H54 (cell line): ENCODE data around the gene PBRM1.
"Not testable (repeated sequence)": the region's sequence is repeated elsewhere in the genome, so short reads cannot be mapped to it uniquely, and the experiment has no call there.

Experiments
- DNase-seq: peaks from one replicate; pipeline ENCODE4 v3.0.0; 2011; ENCODE audit warnings: low spot score, mixed read lengths; ENCODE audit not compliant: insufficient read length
- FAIRE-seq: peaks from 3 replicates; lab custom pipeline; 2011; peaks lifted over from hg19 to GRCh38; lab: Jason Lieb, UNC
- POLR2A ChIP-seq: IDR thresholded peaks from 2 replicates; pipeline ENCODE4 v1.6.1; 2011; ENCODE audit warnings: low read depth, mild to moderate bottlenecking, low read length

The PBRM1 gene

DNA sequence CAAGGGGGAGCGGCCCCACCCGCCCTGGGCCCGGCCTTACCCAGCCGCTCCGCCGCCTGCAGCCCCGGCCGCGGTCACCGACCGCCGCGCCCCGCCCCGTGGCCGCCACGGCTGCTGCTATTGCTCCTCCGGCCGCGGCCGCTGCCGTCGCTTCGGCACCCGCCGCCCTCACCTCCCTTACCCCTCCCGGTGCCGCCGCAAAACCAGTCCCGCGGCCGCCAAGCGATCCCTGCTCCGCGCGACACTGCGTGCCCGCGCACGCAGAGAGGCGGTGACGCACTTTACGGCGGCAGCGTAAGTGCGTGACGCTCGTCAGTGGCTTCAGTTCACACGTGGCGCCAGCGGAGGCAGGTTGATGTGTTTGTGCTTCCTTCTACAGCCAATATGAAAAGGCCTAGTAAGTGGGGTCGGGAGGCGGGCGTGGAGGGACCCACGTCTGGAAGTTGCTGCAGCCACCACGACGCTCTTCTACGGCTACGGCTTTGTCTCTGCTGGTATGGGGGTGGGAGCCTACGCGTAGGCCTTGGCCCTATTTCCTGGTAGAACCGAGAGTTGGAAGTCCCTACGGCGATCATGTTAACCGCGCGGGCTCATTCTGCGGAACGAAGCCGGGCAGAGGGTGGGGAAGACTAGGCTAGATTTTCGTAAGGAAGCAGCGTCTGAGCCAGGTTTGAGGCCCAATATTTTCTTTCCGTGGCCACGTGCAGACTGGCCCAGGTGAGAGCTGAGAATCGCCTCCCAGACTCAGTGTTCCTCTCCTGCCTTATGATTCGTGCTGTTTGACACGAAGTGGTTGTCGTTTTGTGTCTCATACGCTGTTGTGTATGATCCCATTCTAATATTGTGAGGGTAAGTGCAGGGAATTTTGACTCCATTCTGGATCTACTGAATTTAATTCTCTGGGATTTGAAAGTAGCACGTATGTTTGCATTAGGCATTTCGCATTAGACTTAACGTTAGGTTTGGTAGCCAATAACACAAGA, at the start of gene PBRM1, which contains the start of gene GNL3:
Gene PBRM1, minus strand, starts transcription at position 205 of the 983 bp plus-strand sequence.
Gene GNL3, plus strand, starts transcription at position 324 of the 983 bp plus-strand sequence. Its CDS starts 61 bp downstream, at position 385.
- peak; percentile 96 for TF ChIP-seq POLR2A
- FAIRE-seq (peak; percentile 71), DNase-seq (peak; percentile 84)

DNA sequence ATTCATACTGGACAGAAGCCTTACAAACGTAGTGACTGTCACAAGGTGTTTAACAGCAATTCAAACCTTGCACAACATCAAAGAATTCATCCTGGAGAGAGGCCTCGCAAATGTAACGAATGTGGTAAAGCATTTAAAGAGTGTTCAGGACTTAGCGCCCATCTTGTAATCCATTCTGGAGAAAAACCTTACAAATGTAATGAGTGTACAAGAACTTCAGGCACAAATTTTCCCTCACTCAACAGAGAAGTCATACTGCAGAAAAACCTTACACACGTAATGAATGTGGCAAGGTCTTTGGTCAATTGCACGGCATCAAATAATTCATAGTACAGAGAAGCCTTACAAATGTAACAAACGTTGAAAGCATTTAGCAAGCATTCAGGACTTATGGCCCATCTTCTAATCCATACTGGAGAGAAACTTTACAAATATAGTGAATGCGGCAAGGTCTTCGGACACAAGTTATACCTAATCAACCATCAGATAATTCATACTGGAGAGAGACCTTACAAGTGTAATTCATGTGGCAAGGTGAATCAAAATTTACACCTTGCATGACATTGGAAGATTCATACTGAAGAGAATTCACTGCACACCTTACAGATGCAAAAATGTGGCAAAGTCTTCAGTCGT, 47.7 kb upstream of the PBRM1 start:
- no peak for TF ChIP-seq POLR2A
- FAIRE-seq (no peak), DNase-seq (no peak)

DNA sequence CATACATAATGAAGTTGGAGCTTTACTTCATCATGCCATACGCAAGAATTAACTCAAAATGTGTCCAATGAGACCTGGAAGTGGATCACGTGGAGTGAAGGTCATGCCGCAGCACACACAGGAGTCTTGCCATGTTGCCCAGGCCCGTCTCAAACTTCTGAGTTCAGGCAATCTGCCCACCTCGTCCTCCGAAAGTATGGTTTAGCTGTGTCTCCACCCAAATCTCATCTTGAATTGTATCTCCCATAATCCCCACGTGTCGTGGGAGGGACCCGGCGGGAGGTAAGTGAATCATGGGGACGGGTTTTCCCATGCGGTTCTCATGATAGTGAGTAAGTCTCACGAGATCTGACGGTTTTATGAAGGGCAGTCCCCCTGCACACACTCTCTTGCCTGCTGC, 45.9 kb upstream of the PBRM1 start:
- TF ChIP-seq POLR2A, result no peak
- FAIRE-seq (no peak), DNase-seq (no peak)

DNA sequence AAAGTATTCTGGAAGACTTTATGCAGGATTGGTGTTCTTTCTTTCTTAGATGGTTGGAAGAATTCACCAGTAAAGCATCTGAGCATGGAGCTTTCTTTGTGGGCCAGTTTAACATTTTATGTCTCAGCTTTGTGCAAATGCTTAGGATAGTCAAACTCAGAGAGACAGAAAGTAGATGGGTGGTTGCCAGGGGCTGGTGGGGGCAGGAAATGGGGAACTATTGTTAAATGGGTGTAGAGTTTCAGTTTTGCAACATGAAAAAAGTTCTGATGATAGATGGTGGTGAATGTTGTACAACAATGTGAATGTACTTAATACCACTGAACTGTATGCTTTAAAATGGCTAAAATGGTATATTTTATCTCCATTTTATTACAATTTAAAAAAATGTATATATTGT, 45.0 kb upstream of the PBRM1 start:
- DNase-seq, result no peak
- no peak for FAIRE-seq
- no peak for TF ChIP-seq POLR2A

GRCh38 chr3:52728753-52729152, 43.0 kb upstream of the PBRM1 start:
- not testable (repeated sequence) for DNase-seq, FAIRE-seq

DNA sequence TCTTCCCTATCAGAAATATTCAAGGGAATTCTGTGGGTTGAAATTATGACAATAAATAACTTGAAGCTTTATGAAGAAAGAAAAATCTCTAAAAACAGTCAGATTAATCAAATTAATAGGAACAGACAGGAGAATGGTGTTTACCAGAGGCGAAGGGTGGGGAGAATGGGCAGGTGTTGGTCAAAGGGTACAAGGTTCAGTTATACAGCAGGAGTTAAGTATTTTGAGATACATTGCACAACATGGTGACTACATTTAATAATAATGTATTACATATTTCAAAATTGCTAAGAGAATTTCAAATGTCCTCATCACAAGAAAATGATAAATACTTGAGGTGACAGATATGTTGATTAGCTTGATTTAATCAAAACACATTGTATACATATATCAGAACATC, 38.8 kb upstream of the PBRM1 start:
- DNase-seq, result no peak
- TF ChIP-seq POLR2A, result no peak
- no peak for FAIRE-seq

DNA sequence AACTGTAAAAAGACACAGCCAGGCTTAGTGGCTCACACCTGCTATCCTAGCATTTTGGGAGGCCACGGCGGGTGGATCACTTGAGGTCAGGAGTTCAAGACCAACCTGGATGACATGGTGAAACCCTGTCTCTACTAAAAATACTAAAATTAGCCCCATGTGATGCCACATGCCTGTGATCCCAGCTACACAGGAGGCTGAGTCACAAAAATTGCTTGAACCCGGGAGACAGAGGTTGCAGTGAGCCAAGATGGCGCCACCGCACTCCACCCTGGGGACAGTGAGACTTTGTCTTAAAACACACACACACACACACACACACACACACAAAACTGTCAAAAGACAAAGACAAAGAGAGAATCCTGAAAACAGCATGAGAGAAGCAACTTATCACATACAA, 38.2 kb upstream of the PBRM1 start:
- no peak for TF ChIP-seq POLR2A
- DNase-seq, result no peak
- FAIRE-seq, result no peak

GRCh38 chr3:52722491-52722890, 36.8 kb upstream of the PBRM1 start:
- no peak for TF ChIP-seq POLR2A
- FAIRE-seq, result no peak
- no peak for DNase-seq

- no peak for DNase-seq
- no peak for FAIRE-seq
- TF ChIP-seq POLR2A, result no peak
Measured at GRCh38 chr3:52721730-52722008, 36.0 kb upstream of the PBRM1 start.

- TF ChIP-seq POLR2A, result no peak
- no peak for DNase-seq
- FAIRE-seq, result no peak
Measured at GRCh38 chr3:52721002-52721729, 35.5 kb upstream of the PBRM1 start.

DNA sequence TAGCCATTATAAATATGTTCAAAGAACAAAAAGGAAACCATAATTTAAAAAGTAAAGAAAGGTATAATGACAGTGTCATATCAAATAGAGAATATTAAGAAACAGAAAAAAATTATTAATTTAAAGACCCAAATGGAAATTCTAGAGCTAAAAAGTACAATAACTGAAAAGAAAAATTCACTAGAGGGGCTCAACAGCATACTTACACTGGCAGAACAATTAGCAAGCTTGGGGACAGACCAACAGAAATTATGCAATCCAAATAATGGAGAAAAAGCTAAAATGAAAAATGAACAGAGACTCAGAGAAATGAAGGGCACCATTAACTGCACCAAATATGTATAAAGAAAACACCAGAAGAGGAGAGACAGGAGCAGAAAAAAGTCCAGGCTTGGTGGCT, 33.9 kb upstream of the PBRM1 start:
- DNase-seq (no peak), FAIRE-seq (no peak)
- TF ChIP-seq POLR2A, result no peak

GRCh38 chr3:52715714-52716305, 30.1 kb upstream of the PBRM1 start:
- no peak for FAIRE-seq
- DNase-seq, result no peak
- TF ChIP-seq POLR2A, result no peak
